OCI-LY1 (cell line): ENCODE data around the gene PRMT2.

Source experiments
- H2AFZ ChIP-seq: fragments of 200-600 bp; sonication (generic), shearing (Covaris generic); 2 replicates; pipeline ENCODE4 v1.6.0; 2014; ENCODE audit warnings: antibody characterized with exemption, mild to moderate bottlenecking, low read length
- H3F3A ChIP-seq: fragments of 200-600 bp; sonication (generic), shearing (Covaris generic); 2 replicates; pipeline ENCODE4 v1.6.0; 2014; ENCODE audit warnings: mild to moderate bottlenecking, antibody characterized with exemption, low read length, moderate library complexity; ENCODE audit not compliant: insufficient read depth
- H3K27ac ChIP-seq: fragments of 200-600 bp; sonication (generic); 2 replicates; pipeline ENCODE4 v1.5.1; 2014; ENCODE audit warnings: low read length, mixed run types, mild to moderate bottlenecking, low read depth; ENCODE audit not compliant: poor library complexity, severe bottlenecking
- H3K27me3 ChIP-seq: fragments of 200-600 bp; sonication (generic); 2 replicates; pipeline ENCODE4 v1.6.0; 2014; ENCODE audit warnings: antibody characterized with exemption, mild to moderate bottlenecking, low read length, moderate library complexity; ENCODE audit not compliant: insufficient read depth
- H3K36me3 ChIP-seq: fragments of 200-600 bp; sonication (generic); 2 replicates; pipeline ENCODE4 v1.6.1; 2014; ENCODE audit warnings: mild to moderate bottlenecking, antibody characterized with exemption, low read length, moderate library complexity, mixed read lengths; ENCODE audit not compliant: insufficient read depth
- H3K4me1 ChIP-seq: fragments of 200-600 bp; sonication (generic); 2 replicates; pipeline ENCODE4 v1.5.1; 2014; ENCODE audit warnings: mild to moderate bottlenecking, low read length, moderate library complexity; ENCODE audit not compliant: insufficient read depth, severe bottlenecking
- H3K4me2 ChIP-seq: fragments of 200-600 bp; sonication (generic), shearing (Covaris generic); 2 replicates; pipeline ENCODE4 v1.6.1; 2014; ENCODE audit warnings: low read length
- H3K4me3 ChIP-seq: fragments of 200-600 bp; sonication (generic); 2 replicates; pipeline ENCODE4 v1.5.1; 2014; ENCODE audit warnings: low read length, low read depth, mild to moderate bottlenecking, mixed read lengths; ENCODE audit not compliant: poor library complexity, severe bottlenecking
- H3K79me2 ChIP-seq: fragments of 200-600 bp; shearing (Covaris generic); 2 replicates; pipeline ENCODE4 v1.6.1; 2016; ENCODE audit warnings: mixed run types, low read length, mixed read lengths; ENCODE audit not compliant: insufficient read depth
- H3K9ac ChIP-seq: fragments of 200-600 bp; sonication (generic), shearing (Covaris generic); 2 replicates; pipeline ENCODE4 v1.6.1; 2014; ENCODE audit warnings: mild to moderate bottlenecking, low read length, mixed read lengths
- H3K9me2 ChIP-seq: fragments of 200-600 bp; sonication (generic), shearing (Covaris generic); 2 replicates; pipeline ENCODE4 v1.6.1; 2014; ENCODE audit warnings: low read depth, mild to moderate bottlenecking, low read length, mixed read lengths
- H3K9me3 ChIP-seq: fragments of 200-600 bp; shearing (Covaris generic); 2 replicates; pipeline ENCODE4 v1.6.1; 2014; ENCODE audit warnings: low read length, mixed read lengths
- H4K20me1 ChIP-seq: fragments of 200-600 bp; sonication (generic), shearing (Covaris generic); 2 replicates; pipeline ENCODE4 v1.6.0; 2016; ENCODE audit warnings: mild to moderate bottlenecking, low read length; ENCODE audit not compliant: insufficient read depth
- CTCF ChIP-seq: fragments of 200-600 bp; sonication (generic), shearing (Covaris generic); IDR thresholded peaks from 2 replicates; pipeline ENCODE4 v1.5.1; 2017; ENCODE audit warnings: mild to moderate bottlenecking, antibody characterized with exemption, low read length, moderate library complexity, mixed read lengths
- EZH2 ChIP-seq: fragments of 200-600 bp; sonication (generic), shearing (Covaris generic); IDR thresholded peaks from 2 replicates; pipeline ENCODE4 v1.8.0; 2017; ENCODE audit warnings: borderline replicate concordance, mixed run types, mild to moderate bottlenecking, antibody characterized with exemption, low read length, moderate library complexity, mixed read lengths

The PRMT2 gene

DNA sequence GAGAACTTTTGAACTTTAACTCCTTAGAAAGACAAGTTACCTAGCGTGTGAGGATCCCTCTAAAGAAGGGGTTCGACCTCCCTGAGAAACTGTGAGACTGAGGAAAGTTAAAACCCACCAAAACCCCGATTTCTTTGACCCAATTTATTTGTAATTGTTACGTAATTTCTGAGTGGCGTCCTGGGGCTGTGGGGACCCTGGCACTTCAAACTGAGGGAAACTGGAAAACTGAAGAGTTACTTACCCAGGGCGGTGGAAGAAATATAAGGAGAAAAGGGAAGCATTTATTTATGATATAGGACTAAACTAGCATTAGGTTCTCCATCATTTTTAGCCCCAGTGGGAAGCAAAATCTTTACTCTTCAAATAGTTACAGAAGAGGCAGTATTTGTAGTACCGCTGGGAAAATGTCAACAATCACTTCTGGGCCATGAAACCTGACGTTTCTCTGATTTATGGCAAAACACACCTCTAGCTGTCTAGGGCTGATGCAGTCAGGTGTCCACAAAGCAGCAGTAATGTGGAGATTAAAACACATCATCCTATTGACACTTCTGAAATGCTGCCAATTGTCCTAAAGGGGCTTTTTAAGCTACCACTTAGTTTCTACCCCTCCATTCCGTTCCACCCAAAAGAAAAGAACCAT, 31.0 kb upstream of the PRMT2 start:
- no peak overlapping the region for H3K9ac ChIP-seq
- H3K27me3 ChIP-seq = peaks cover 3% of the 10 kb centered on the region; the same call in 1 of the 2 replicates
- no peaks in the 10 kb centered on the region for H3K79me2 ChIP-seq
- no peak overlapping the region for H3K4me2 ChIP-seq
- no peak for TF ChIP-seq EZH2
- no peak for TF ChIP-seq CTCF
- no peaks in the 10 kb centered on the region for H3K36me3 ChIP-seq
- H2AFZ ChIP-seq = no peak overlapping the region
- H3K9me3 ChIP-seq = no peaks in the 10 kb centered on the region
- H4K20me1 ChIP-seq = no peaks in the 10 kb centered on the region
- no peaks in the 10 kb centered on the region for H3K4me1 ChIP-seq
- H3F3A ChIP-seq = no peaks in the 10 kb centered on the region
- no peak overlapping the region for H3K4me3 ChIP-seq
- H3K9me2 ChIP-seq = no peaks in the 10 kb centered on the region
- H3K27ac ChIP-seq = no peak overlapping the region

GRCh38 chr21:46604975-46605766, 30.3 kb upstream of the PRMT2 start, which contains the start of gene S100B:
TSS of gene S100B (minus strand) at chr21:46605082. CDS start at chr21:46602415, 2,667 bp downstream.
- no peak within 1 kb of the TSS for H3K4me3 ChIP-seq
- H3K9me3 ChIP-seq = no peaks in the 10 kb centered on the region
- no peak within 1 kb of the TSS for H2AFZ ChIP-seq
- peaks cover 3% of the 10 kb centered on the region; the same call in 1 of the 2 replicates for H3K27me3 ChIP-seq
- no peak within 1 kb of the TSS for H3K9ac ChIP-seq
- no peaks in the 10 kb centered on the region for H3K9me2 ChIP-seq
- H4K20me1 ChIP-seq = no peaks in the 10 kb centered on the region
- TF ChIP-seq EZH2 = no peak
- TF ChIP-seq CTCF = no peak
- no peak within 1 kb of the TSS for H3K27ac ChIP-seq
- H3K36me3 ChIP-seq = no peaks in the 10 kb centered on the region
- H3F3A ChIP-seq = no peaks in the 10 kb centered on the region
- H3K4me2 ChIP-seq = no peak within 1 kb of the TSS
- H3K79me2 ChIP-seq = no peaks in the 10 kb centered on the region
- no peaks in the 10 kb centered on the region for H3K4me1 ChIP-seq

DNA sequence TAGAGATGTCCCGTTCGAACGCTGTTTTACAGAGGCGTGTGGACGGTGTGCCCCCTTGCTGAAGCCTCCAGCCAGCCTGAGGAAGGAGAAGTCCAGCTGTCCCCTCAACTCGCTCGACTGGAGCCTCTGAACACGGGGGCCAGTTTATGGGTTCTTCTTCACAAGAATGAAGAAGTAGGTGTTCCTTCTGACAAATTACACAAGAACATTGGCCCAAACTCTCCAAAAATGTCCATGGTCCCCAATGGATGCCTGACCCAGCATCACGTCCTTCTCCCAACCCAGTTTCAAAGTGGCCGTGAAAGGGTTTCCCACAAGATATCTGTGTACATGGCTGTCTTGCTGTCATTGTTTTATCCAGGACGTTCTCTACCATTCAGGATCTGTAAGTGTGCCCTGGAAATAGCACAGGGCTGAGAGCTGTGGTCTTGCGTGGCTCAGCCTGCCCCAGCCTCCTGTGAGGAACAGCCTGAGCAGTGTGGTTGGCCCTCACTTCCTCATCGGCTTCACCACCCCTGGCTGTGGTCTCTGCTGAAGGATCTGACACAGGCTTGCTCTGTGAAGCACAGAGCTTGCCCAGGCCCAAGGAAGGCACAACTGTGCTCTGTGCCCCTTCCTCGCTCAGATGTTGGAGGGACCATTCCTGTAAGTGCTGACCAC, 29.6 kb upstream of the PRMT2 start:
- no peak overlapping the region for H3K9ac ChIP-seq

More for the DNA sequence above, 29.6 kb upstream of the PRMT2 start:
- Histone ChIP-seq H4K20me1 (no peaks in the 10 kb centered on the region), H3K27ac (no peak overlapping the region), H3K4me1 (no peaks in the 10 kb centered on the region), H3K4me3 (no peak overlapping the region), H3K4me2 (no peak overlapping the region), H3K36me3 (no peaks in the 10 kb centered on the region), H3K79me2 (no peaks in the 10 kb centered on the region), H3F3A (no peaks in the 10 kb centered on the region), H3K9me3 (peaks cover 3% of the 10 kb centered on the region; the same call in 1 of the 2 replicates), H3K27me3 (peaks cover 3% of the 10 kb centered on the region; the same call in 1 of the 2 replicates), H3K9me2 (no peaks in the 10 kb centered on the region), H2AFZ (no peak overlapping the region)
- no peak for TF ChIP-seq CTCF
